ENCODE results near the gene PEX26. TPM values are rescaled to one million over a fixed set of nuclear protein-coding genes. Genes with fewer than 3 reads are reported as not detected.

The PEX26 gene
- total RNA-seq, 1 experiment from 2014 or later, result 30.6 TPM

GRCh38 chr22:18154821-18155390 is 77.1 kb downstream of the PEX26 start:
- Histone ChIP-seq H3K4me3 (ENCODE audit: low read length) (no peak overlapping the region), H2AFZ (ENCODE audit: low read length) (no peak overlapping the region), H3K27ac (ENCODE audit: low read length) (no peak overlapping the region), H4K20me1 (ENCODE audit: low read length) (no peaks in the 10 kb centered on the region), H3K36me3 (ENCODE audit: low read depth, low read length) (no peaks in the 10 kb centered on the region), H3K4me1 (ENCODE audit: insufficient read depth, low read length) (peaks cover 11% of the 10 kb centered on the region), H3K9me3 (ENCODE audit: low read length) (no peaks in the 10 kb centered on the region), H3K79me2 (ENCODE audit: low read length) (no peaks in the 10 kb centered on the region), H3K9ac (ENCODE audit: low read length) (no peak overlapping the region), H3K4me2 (ENCODE audit: low read length) (no peak overlapping the region), H3K9me2 (replicated peaks; ENCODE audit: low read length) (no peaks in the 10 kb centered on the region), H3F3A (ENCODE audit: low read length, unreplicated experiment) (no peaks in the 10 kb centered on the region), H3K27me3 (ENCODE audit: low read length) (no peaks in the 10 kb centered on the region)
- CTCF ChIA-PET, result no interaction called here
- POLR2A ChIA-PET (ENCODE audit: unreplicated experiment), result no interaction called here
- DNase-seq (no peak), ATAC-seq (no peak)
- TF ChIP-seq CTCF (conservative IDR thresholded peaks at IDR 0.05; ENCODE audit: low read depth, low read length) (no peak), EZH2 (IDR thresholded peaks at IDR 0.05; ENCODE audit: low read length, unreplicated experiment) (no peak), EZH2phosphoT487 (IDR thresholded peaks at IDR 0.05; ENCODE audit: borderline replicate concordance, low read length) (no peak)
- intact Hi-C loops (cut with micrococcal nuclease), result no loop called here
- no TSS peak for BruUV-seq (replicated peaks)

Other genes with a start within 250 kb of the PEX26 start
- 23.7 and 27.8 TPM in 2 replicates for gene MICAL3, start 53.4 kb upstream of the PEX26 start, total RNA-seq (2014; rRNA removed)
- 1.6 and 1.9 TPM in 2 replicates for gene TUBA8, start 32.8 kb downstream of the PEX26 start, total RNA-seq (2014; rRNA removed)
- 9.8 and 12.2 TPM in 2 replicates for gene USP18, start 72.2 kb downstream of the PEX26 start, total RNA-seq (2014; rRNA removed)

Measured in PC-3 (cell line).